Upper lobe of left lung (tissue), 4 donors: ENCODE measurements around the gene DCLK1.

ENCODE experiments used
- EP300 ChIP-seq, 4 donors: sonication (generic); formaldehyde crosslinking; IDR thresholded peaks; one replicate each; pipeline ENCODE4 v1.5.1; 2017; ENCODE audit warnings: antibody characterized with exemption in 4 of 4, control low read depth in 2 of 4
- POLR2A ChIP-seq, 4 donors: fragments of 450-650 bp; IDR thresholded peaks; one replicate each; pipeline ENCODE4 v1.5.1; 2016 to 2017; ENCODE audit warnings: antibody characterized with exemption in 4 of 4, mild to moderate bottlenecking in 2 of 4
- TF ChIP-seq, protein P1 (sequence below), 6 experiments: fragments of 450-650 bp in 4 of 6; fragments of 200-600 bp in 2 of 6; sonication (generic) in 2 of 6; IDR thresholded peaks; one replicate each; pipeline ENCODE4 v1.5.1; 2016 to 2019; ENCODE audit warnings: antibody characterized with exemption in 6 of 6

DNA sequence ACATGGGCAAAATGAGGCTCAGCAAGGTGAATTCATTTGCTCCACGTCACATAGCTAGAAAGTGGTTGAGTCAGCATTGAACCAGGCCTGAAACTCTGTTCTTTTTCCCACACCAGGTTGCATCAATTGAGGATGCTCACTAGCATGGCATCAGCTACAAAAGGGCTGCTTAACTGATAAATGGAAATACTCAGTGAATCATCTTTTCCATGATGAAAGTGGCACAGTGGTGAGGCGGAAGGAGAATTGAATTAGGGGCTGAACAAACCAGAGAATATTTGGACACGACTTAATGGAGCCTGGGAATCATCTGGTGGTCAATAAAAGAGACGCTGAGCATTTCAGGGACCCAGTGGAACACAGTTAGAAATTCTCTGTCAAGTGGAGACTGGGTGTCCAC is 334.6 kb downstream of the DCLK1 start:
- TF ChIP-seq, protein P1, sequence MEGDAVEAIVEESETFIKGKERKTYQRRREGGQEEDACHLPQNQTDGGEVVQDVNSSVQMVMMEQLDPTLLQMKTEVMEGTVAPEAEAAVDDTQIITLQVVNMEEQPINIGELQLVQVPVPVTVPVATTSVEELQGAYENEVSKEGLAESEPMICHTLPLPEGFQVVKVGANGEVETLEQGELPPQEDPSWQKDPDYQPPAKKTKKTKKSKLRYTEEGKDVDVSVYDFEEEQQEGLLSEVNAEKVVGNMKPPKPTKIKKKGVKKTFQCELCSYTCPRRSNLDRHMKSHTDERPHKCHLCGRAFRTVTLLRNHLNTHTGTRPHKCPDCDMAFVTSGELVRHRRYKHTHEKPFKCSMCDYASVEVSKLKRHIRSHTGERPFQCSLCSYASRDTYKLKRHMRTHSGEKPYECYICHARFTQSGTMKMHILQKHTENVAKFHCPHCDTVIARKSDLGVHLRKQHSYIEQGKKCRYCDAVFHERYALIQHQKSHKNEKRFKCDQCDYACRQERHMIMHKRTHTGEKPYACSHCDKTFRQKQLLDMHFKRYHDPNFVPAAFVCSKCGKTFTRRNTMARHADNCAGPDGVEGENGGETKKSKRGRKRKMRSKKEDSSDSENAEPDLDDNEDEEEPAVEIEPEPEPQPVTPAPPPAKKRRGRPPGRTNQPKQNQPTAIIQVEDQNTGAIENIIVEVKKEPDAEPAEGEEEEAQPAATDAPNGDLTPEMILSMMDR (IDR thresholded peaks at IDR 0.05) = no peak
- no peak for TF ChIP-seq POLR2A (IDR thresholded peaks at IDR 0.05)
- no peak for TF ChIP-seq EP300 (IDR thresholded peaks at IDR 0.05)
